ENCODE data around the gene DSP.

Gene DSP

GRCh38 chr6:7558781-7559180 lies 17.3 kb downstream of the DSP start:
- H3K27ac Mint-ChIP-seq = no peak overlapping the region
- H3K4me3 Mint-ChIP-seq = no peak overlapping the region
- H3K4me1 Mint-ChIP-seq (ENCODE audit: low read depth in 2 of 2) = no peaks in the 10 kb centered on the region
- ATAC-seq (replicated peaks) (no peak), DNase-seq (no peak)
- no peaks in the 10 kb centered on the region for H3K36me3 Mint-ChIP-seq (ENCODE audit: insufficient read depth)
- peaks cover 66 to 80% of the 10 kb centered on the region in 2 donors for H3K27me3 Mint-ChIP-seq
- H3K9me3 Mint-ChIP-seq = no peaks in the 10 kb centered on the region

GRCh38 chr6:7559196-7559595 lies 17.7 kb downstream of the DSP start:
- peaks cover 66 to 80% of the 10 kb centered on the region in 2 donors for H3K27me3 Mint-ChIP-seq
- H3K4me3 Mint-ChIP-seq = no peak overlapping the region
- no peaks in the 10 kb centered on the region for H3K4me1 Mint-ChIP-seq (ENCODE audit: low read depth in 2 of 2)
- H3K9me3 Mint-ChIP-seq = no peaks in the 10 kb centered on the region
- DNase-seq = no peak
- no peak for ATAC-seq (replicated peaks)
- H3K36me3 Mint-ChIP-seq (ENCODE audit: insufficient read depth) = no peaks in the 10 kb centered on the region
- no peak overlapping the region for H3K27ac Mint-ChIP-seq

GRCh38 chr6:7559651-7560385 lies 18.3 kb downstream of the DSP start:
- H3K27ac Mint-ChIP-seq = no peak overlapping the region
- H3K4me1 Mint-ChIP-seq (ENCODE audit: low read depth in 2 of 2) = no peaks in the 10 kb centered on the region
- no peaks in the 10 kb centered on the region for H3K9me3 Mint-ChIP-seq
- peaks cover 2% of the 10 kb centered on the region for H3K36me3 Mint-ChIP-seq (ENCODE audit: insufficient read depth)
- DNase-seq (no peak), ATAC-seq (replicated peaks) (no peak)
- no peak overlapping the region for H3K4me3 Mint-ChIP-seq
- peaks cover 70 to 76% of the 10 kb centered on the region in 2 donors for H3K27me3 Mint-ChIP-seq

- no peaks in the 10 kb centered on the region for H3K9me3 Mint-ChIP-seq
- peaks cover 74% of the 10 kb centered on the region in 2 donors for H3K27me3 Mint-ChIP-seq
- ATAC-seq (replicated peaks) = no peak
- H3K27ac Mint-ChIP-seq = no peak overlapping the region
- H3K4me1 Mint-ChIP-seq (ENCODE audit: low read depth in 2 of 2) = no peaks in the 10 kb centered on the region
- H3K36me3 Mint-ChIP-seq (ENCODE audit: insufficient read depth) = peaks cover 2% of the 10 kb centered on the region
- H3K4me3 Mint-ChIP-seq = no peak overlapping the region
- no peak for DNase-seq
Observed at GRCh38 chr6:7561153-7561964, 19.9 kb downstream of the DSP start.

- H3K4me3 Mint-ChIP-seq = no peak overlapping the region
- H3K9me3 Mint-ChIP-seq = no peaks in the 10 kb centered on the region
- no peak overlapping the region for H3K27ac Mint-ChIP-seq
- DNase-seq (no peak), ATAC-seq (replicated peaks) (no peak)
- no peaks in the 10 kb centered on the region for H3K4me1 Mint-ChIP-seq (ENCODE audit: low read depth in 2 of 2)
- peaks cover 2% of the 10 kb centered on the region for H3K36me3 Mint-ChIP-seq (ENCODE audit: insufficient read depth)
- H3K27me3 Mint-ChIP-seq = peaks cover 77 to 83% of the 10 kb centered on the region in 2 donors
Observed at GRCh38 chr6:7562769-7563168, 21.3 kb downstream of the DSP start.

GRCh38 chr6:7566107-7566506 lies 24.6 kb downstream of the DSP start:
- ATAC-seq (replicated peaks) (no peak), DNase-seq (no peak)
- Mint-ChIP-seq H3K36me3 (ENCODE audit: insufficient read depth) (peaks cover 2% of the 10 kb centered on the region), H3K4me3 (no peak overlapping the region), H3K27ac (no peak overlapping the region), H3K9me3 (no peaks in the 10 kb centered on the region), H3K27me3 (peaks cover 86 to 91% of the 10 kb centered on the region in 2 donors), H3K4me1 (ENCODE audit: low read depth in 2 of 2) (no peaks in the 10 kb centered on the region)

GRCh38 chr6:7566617-7567173 lies 25.2 kb downstream of the DSP start:
- H3K36me3 Mint-ChIP-seq (ENCODE audit: insufficient read depth) = peaks cover 2% of the 10 kb centered on the region
- DNase-seq (no peak), ATAC-seq (replicated peaks) (no peak)
- no peaks in the 10 kb centered on the region for H3K9me3 Mint-ChIP-seq
- H3K4me3 Mint-ChIP-seq = no peak overlapping the region
- H3K27me3 Mint-ChIP-seq = peaks cover 84 to 91% of the 10 kb centered on the region in 2 donors
- no peaks in the 10 kb centered on the region for H3K4me1 Mint-ChIP-seq (ENCODE audit: low read depth in 2 of 2)
- no peak overlapping the region for H3K27ac Mint-ChIP-seq

GRCh38 chr6:7568021-7568420 lies 26.6 kb downstream of the DSP start:
- Mint-ChIP-seq H3K4me3 (no peak overlapping the region), H3K9me3 (no peaks in the 10 kb centered on the region), H3K27ac (no peak overlapping the region), H3K36me3 (ENCODE audit: insufficient read depth) (peaks cover 2% of the 10 kb centered on the region), H3K27me3 (peaks cover 75 to 91% of the 10 kb centered on the region in 2 donors), H3K4me1 (ENCODE audit: low read depth in 2 of 2) (no peaks in the 10 kb centered on the region)
- DNase-seq = no peak
- no peak for ATAC-seq (replicated peaks)

- Mint-ChIP-seq H3K9me3 (no peaks in the 10 kb centered on the region), H3K27me3 (peaks cover 72 to 91% of the 10 kb centered on the region in 2 donors), H3K4me1 (ENCODE audit: low read depth in 2 of 2) (no peaks in the 10 kb centered on the region), H3K27ac (no peak overlapping the region), H3K4me3 (no peak overlapping the region), H3K36me3 (ENCODE audit: insufficient read depth) (peaks cover 2% of the 10 kb centered on the region)
- ATAC-seq (replicated peaks) (no peak), DNase-seq (no peak)
Observed at GRCh38 chr6:7569082-7569481, 27.6 kb downstream of the DSP start.

GRCh38 chr6:7572213-7572943 lies 30.9 kb downstream of the DSP start:
- Mint-ChIP-seq H3K4me1 (ENCODE audit: low read depth in 2 of 2) (no peaks in the 10 kb centered on the region), H3K27me3 (peaks cover 53 to 72% of the 10 kb centered on the region in 2 donors), H3K27ac (no peak overlapping the region), H3K36me3 (ENCODE audit: insufficient read depth) (no peaks in the 10 kb centered on the region), H3K4me3 (no peak overlapping the region), H3K9me3 (no peaks in the 10 kb centered on the region)
- ATAC-seq (replicated peaks) = no peak
- DNase-seq = no peak

- Mint-ChIP-seq H3K9me3 (no peaks in the 10 kb centered on the region), H3K27ac (no peak overlapping the region), H3K4me3 (no peak overlapping the region), H3K36me3 (ENCODE audit: insufficient read depth) (no peaks in the 10 kb centered on the region), H3K4me1 (ENCODE audit: low read depth in 2 of 2) (no peaks in the 10 kb centered on the region), H3K27me3 (peaks cover 39 to 61% of the 10 kb centered on the region in 2 donors)
- DNase-seq (no peak), ATAC-seq (replicated peaks) (no peak)
Observed at GRCh38 chr6:7574500-7574899, 33.0 kb downstream of the DSP start.

GRCh38 chr6:7578516-7578915 lies 37.0 kb downstream of the DSP start:
- no peaks in the 10 kb centered on the region for H3K9me3 Mint-ChIP-seq
- DNase-seq (no peak), ATAC-seq (replicated peaks) (no peak)
- H3K4me1 Mint-ChIP-seq (ENCODE audit: low read depth in 2 of 2) = no peaks in the 10 kb centered on the region
- no peaks in the 10 kb centered on the region for H3K36me3 Mint-ChIP-seq (ENCODE audit: insufficient read depth)
- H3K27ac Mint-ChIP-seq = no peak overlapping the region
- no peak overlapping the region for H3K4me3 Mint-ChIP-seq
- peaks cover 23 to 31% of the 10 kb centered on the region in 2 donors for H3K27me3 Mint-ChIP-seq

GRCh38 chr6:7578931-7579330 lies 37.5 kb downstream of the DSP start:
- Mint-ChIP-seq H3K4me3 (no peak overlapping the region), H3K27ac (no peak overlapping the region), H3K36me3 (ENCODE audit: insufficient read depth) (no peaks in the 10 kb centered on the region), H3K9me3 (no peaks in the 10 kb centered on the region), H3K27me3 (peaks cover 20 to 28% of the 10 kb centered on the region in 2 donors), H3K4me1 (ENCODE audit: low read depth in 2 of 2) (no peaks in the 10 kb centered on the region)
- no peak for ATAC-seq (replicated peaks)
- DNase-seq = no peak
